ENCODE data around the gene LANCL2.

GRCh38 chr7:55469721-55470120, 104.6 kb downstream of the LANCL2 start:
- TF ChIP-seq CTCF (IDR thresholded peaks at IDR 0.05) (no peak), POLR2AphosphoS5 (IDR thresholded peaks at IDR 0.05) (no peak), EP300 (IDR thresholded peaks at IDR 0.05) (no peak)

All from stomach (tissue), 4 donors.